Right hindlimb (tissue), 1 donor: ENCODE results near the gene GLP1R.
"Not testable (repeated sequence)": the region's sequence is repeated elsewhere in the genome, so short reads cannot be mapped to it uniquely, and the experiment has no call there.

Experiments
- DNase-seq: peaks from one replicate; pipeline ENCODE4 v3.0.0-alpha.2; 2018

GLP1R gene

DNA sequence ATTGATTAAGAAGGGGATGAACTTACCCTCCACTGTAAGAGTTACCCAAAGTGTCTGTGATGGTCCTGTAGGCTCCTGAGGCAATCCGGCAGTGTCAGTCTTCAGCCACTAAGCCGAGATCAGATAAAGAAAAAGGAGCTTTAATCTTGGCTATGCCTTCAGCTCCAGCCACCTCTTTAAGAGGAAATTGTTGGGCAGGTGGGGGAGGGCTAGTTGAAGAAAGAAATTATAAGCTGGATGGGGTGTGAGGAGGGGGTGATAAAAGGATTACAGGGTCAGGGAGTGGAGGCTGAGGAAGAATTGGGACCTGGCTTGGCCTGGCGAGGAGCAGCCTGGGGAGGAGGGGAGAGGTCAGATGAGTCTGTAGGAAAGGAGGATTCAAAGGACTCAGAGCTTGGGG, 86.2 kb downstream of the GLP1R start:
- not testable (repeated sequence) for DNase-seq

DNA sequence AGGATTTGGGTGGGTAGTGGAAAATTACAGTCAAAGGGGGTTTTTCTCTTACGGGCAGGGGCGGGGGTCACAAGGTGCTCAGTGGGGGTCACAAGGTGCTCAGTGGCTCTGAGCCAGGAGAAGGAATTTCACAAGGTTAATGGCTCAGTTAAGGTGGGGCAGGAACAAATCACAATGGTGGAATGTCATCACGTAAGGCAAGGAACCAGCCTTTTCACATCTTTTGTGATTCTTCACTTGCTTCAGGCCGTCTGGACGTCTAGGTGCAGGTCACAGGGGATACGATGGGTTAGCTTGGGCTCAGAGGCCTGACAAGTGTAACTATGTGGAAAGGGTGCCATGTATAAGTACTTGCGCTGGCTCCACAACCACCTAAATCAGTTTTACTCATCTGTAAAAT, 87.6 kb downstream of the GLP1R start:
- not testable (repeated sequence) for DNase-seq

DNA sequence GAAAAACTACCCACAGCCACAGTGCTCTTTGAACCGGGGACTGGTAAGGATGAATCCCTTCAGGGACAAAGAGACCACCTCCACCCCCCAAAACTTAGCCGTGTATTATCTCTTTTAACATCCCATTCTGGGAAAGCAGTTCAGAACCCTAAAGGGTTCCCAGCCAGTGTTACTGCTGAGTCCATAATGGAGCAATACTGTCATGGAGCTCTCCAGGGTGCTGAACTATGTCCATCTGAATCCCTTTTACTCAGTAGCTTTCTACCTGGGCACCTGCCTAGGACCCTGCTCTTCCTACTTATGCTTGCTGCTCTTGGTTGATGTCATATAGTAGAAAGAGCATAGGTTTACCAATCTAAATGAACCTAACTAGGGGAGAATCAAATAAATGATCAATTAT, 88.7 kb downstream of the GLP1R start:
- DNase-seq: peak; percentile 48
